D721Med (cell line): Measurements from ENCODE around the gene EGF.
"Not testable (repeated sequence)": the region's sequence is repeated elsewhere in the genome, so short reads cannot be mapped to it uniquely, and the experiment has no call there.

Experiments used
- DNase-seq: peaks from one replicate; pipeline ENCODE4 v3.0.0; 2011; ENCODE audit warnings: low spot score; ENCODE audit not compliant: insufficient read length
- FAIRE-seq: peaks from 2 replicates; lab custom pipeline; 2011; peaks lifted over from hg19 to GRCh38; lab: Jason Lieb, UNC
- TF ChIP-seq, protein P1 (sequence below): IDR thresholded peaks from 2 replicates; pipeline ENCODE4 v1.5.1; 2012; ENCODE audit warnings: mild to moderate bottlenecking, control low read depth; ENCODE audit not compliant: insufficient read depth; ENCODE audit errors: missing control alignments

The EGF gene

DNA sequence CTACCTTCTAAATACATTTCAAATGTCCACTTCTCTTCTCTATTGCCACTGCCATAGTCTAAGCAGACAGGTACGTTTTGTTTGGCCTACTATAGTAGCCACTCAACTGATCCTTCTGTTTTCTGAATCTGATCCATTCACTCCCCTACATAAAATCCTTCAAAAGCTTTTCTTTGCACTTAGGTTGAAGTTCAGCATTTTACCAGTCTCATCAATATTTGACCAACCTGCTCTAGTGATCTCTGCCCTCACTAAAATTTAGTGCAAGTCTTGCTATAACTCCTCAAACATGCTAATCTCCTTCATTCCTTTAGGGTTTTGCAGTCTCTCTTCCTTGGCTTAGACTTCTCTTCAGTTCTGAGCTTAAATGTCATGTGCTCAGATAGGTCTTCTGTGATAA, 33.4 kb downstream of the EGF start:
- TF ChIP-seq, protein P1, sequence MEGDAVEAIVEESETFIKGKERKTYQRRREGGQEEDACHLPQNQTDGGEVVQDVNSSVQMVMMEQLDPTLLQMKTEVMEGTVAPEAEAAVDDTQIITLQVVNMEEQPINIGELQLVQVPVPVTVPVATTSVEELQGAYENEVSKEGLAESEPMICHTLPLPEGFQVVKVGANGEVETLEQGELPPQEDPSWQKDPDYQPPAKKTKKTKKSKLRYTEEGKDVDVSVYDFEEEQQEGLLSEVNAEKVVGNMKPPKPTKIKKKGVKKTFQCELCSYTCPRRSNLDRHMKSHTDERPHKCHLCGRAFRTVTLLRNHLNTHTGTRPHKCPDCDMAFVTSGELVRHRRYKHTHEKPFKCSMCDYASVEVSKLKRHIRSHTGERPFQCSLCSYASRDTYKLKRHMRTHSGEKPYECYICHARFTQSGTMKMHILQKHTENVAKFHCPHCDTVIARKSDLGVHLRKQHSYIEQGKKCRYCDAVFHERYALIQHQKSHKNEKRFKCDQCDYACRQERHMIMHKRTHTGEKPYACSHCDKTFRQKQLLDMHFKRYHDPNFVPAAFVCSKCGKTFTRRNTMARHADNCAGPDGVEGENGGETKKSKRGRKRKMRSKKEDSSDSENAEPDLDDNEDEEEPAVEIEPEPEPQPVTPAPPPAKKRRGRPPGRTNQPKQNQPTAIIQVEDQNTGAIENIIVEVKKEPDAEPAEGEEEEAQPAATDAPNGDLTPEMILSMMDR = no peak
- DNase-seq (no peak), FAIRE-seq (no peak)

DNA sequence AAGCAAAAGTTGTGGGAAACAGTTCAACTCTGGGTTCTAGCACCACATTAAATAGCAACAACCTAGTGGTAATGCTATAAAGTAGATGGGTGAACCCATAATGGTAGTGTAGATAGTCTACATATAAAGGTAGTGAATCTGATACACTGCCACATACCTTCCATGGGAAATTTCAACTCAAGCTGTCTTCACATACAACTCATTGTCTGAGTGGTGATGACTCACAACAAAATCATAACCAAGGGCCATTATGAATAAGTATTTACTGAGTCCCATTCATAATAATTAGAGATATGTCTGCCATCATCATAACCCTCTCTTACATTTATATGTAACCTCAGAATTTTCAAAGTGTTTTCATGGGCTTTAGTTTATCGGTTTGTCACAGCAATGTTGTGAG, 34.8 kb downstream of the EGF start:
- no peak for DNase-seq
- FAIRE-seq = no peak

DNA sequence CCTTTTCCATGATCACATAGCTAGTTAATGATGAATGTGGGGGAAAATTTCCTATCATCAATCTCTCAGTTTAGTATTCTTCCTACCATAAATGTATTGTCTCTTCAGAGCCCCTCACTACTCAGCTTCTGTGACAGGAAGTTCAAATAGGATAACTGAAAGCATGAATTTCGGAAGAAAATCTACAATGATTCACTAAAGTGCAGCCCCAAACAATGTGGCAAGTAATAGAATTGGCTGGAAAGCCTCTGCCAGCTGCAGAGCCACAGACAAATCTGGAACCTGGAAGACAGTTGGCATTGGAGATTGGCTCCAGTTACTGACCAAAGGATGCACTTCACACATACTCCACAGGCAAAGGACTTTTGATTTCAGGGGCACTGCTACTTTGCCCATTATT, 35.2 kb downstream of the EGF start:
- FAIRE-seq = no peak
- TF ChIP-seq, protein P1 = no peak
- DNase-seq = no peak

More for the DNA sequence above, 34.8 kb downstream of the EGF start:
- TF ChIP-seq, protein P1 = no peak

GRCh38 chr4:109949099-109949718, 36.5 kb downstream of the EGF start:
- not testable (repeated sequence) for FAIRE-seq, DNase-seq

GRCh38 chr4:109952612-109953011, 39.9 kb downstream of the EGF start:
- TF ChIP-seq, protein P1 = no peak
- DNase-seq (no peak), FAIRE-seq (no peak)

DNA sequence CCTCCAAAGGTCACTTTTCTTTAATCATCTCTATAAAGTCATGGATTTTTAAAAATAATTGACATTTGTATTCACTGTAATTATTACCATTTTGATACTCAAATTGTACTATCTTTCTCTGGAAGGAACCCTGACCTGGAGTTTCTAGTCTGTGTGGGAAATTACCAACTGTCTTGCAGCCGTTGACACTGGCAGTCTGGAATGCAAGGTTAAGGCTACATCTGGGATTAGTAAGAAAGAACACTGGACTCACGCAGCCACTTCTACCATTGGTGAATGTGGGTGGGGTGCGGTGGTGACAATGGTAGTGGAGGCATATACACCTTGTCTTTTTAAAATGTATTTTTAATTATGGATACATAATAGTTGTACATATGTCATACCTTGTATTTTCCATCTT, 40.9 kb downstream of the EGF start:
- FAIRE-seq = no peak
- DNase-seq = no peak
- TF ChIP-seq, protein P1 = no peak

DNA sequence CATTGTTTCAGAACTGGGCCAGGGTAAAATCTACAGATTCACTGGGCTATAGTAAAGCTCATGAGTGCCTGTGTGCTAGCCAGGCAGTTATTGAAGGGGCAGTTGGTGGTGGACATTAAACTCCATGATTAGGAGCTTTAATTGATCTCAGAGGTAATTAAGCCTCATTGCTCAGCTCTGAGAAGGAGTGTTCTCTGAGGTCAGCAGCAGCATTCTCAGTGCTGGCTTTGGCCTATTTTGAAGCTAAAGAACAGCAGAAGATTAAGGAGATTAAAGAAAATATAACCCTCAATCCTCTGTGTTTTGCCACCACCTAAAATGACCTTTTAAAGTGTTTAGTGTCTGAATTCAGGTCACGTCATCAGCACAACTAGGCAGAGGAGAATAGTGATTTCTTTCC, 42.5 kb downstream of the EGF start:
- TF ChIP-seq, protein P1 = no peak
- FAIRE-seq = peak; percentile 97
- DNase-seq = no peak
